Gastrocnemius medialis (tissue), 4 donors: ENCODE measurements around the gene ROCK1.

Source experiments
- POLR2A ChIP-seq, 2 donors: fragments of 450-650 bp; IDR thresholded peaks; one replicate each; pipeline ENCODE4 v1.6.1; 2017; ENCODE audit warnings: antibody characterized with exemption in 2 of 2, mild to moderate bottlenecking in 2 of 2, moderate library complexity in 2 of 2
- TF ChIP-seq, protein P1 (sequence below), 5 experiments: fragments of 450-650 bp in 3 of 5; fragments of 200-600 bp in 2 of 5; sonication (generic) in 2 of 5; IDR thresholded peaks in 4 of 5; conservative IDR thresholded peaks in 1 of 5; 1 replicate in 4 of 5; 2 replicates in 1 of 5; pipeline ENCODE4 v1.5.1; 2016 to 2019; ENCODE audit warnings: antibody characterized with exemption in 5 of 5, mild to moderate bottlenecking in 3 of 5, moderate library complexity in 3 of 5

DNA sequence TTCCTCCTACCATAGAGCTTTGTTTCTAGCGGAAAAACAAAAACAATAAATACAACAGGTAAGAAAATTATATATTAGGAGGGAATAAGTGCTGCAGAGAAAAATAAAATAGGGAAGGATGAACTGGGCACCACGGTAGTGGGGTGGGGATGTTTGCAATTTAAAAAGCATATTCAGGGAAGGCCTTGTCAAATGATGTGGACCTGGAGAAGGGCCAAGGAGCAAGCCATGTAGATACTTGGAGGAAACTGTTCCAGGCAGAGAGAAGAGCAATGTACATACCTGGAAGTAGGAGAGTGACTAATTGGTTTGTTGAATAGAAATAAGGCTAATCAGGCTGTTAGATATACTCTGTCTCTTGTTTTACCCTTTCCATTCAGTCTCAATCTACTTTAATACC is 136.5 kb downstream of the ROCK1 start:
- TF ChIP-seq, protein P1, sequence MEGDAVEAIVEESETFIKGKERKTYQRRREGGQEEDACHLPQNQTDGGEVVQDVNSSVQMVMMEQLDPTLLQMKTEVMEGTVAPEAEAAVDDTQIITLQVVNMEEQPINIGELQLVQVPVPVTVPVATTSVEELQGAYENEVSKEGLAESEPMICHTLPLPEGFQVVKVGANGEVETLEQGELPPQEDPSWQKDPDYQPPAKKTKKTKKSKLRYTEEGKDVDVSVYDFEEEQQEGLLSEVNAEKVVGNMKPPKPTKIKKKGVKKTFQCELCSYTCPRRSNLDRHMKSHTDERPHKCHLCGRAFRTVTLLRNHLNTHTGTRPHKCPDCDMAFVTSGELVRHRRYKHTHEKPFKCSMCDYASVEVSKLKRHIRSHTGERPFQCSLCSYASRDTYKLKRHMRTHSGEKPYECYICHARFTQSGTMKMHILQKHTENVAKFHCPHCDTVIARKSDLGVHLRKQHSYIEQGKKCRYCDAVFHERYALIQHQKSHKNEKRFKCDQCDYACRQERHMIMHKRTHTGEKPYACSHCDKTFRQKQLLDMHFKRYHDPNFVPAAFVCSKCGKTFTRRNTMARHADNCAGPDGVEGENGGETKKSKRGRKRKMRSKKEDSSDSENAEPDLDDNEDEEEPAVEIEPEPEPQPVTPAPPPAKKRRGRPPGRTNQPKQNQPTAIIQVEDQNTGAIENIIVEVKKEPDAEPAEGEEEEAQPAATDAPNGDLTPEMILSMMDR (IDR thresholded peaks at IDR 0.05 in 4 of 5, conservative IDR thresholded peaks at IDR 0.05 in 1 of 5) = no peak
- TF ChIP-seq POLR2A (IDR thresholded peaks at IDR 0.05) = no peak
